Smooth muscle cell of the umbilical artery (primary cell): ENCODE results near the gene BRS3. TPM values are rescaled to one million over a fixed set of nuclear protein-coding genes. Genes with fewer than 3 reads are reported as not detected.

Experiments used
- total RNA-seq: library from RNA; depleted of rRNA; stranded (reverse); fragments of >200 nt; gene quantifications from 2 replicates; pipeline ENCODE4 v1.2.3, GENCODE V29; 2014

The BRS3 gene
- total RNA-seq = not detected in 2 replicates

GRCh38 chrX:136487647-136488046 is at the start of gene BRS3:
Gene BRS3 (plus strand): TSS chrX:136487947. CDS start chrX:136488115, 168 bp downstream.

GRCh38 chrX:136497556-136498052 is 9.9 kb downstream of the BRS3 start, which contains the start of gene HTATSF1:
Gene HTATSF1 (plus strand): TSS chrX:136497592. CDS start chrX:136497685, 93 bp downstream.

GRCh38 chrX:136531951-136532350 is 44.2 kb downstream of the BRS3 start, which contains the start of gene VGLL1:
Gene VGLL1 (plus strand): TSS chrX:136532215. CDS start chrX:136536021, 3,806 bp downstream.

Other genes starting within 250 kb of the BRS3 start
- 7.1 and 15.7 TPM in 2 replicates for gene MAP7D3, start 236.5 kb upstream of the BRS3 start, total RNA-seq
- not detected in 2 replicates for gene ADGRG4, start 187.0 kb upstream of the BRS3 start, total RNA-seq
- 39.2 and 45.4 TPM in 2 replicates for gene HTATSF1, start 9.6 kb downstream of the BRS3 start, total RNA-seq
- gene VGLL1, start 44.3 kb downstream of the BRS3 start, total RNA-seq = not detected in 2 replicates
- not detected in 2 replicates for gene CD40LG, start 160.2 kb downstream of the BRS3 start, total RNA-seq